SK-N-MC (cell line): ENCODE measurements around the gene CPA5.

Experiments used
- DNase-seq: peaks from one replicate; pipeline ENCODE4 v3.0.0-alpha.2; 2011; ENCODE audit warnings: low read depth, low spot score
- H3K27ac ChIP-seq: fragments of 200-600 bp; sonication (generic); 2 replicates; pipeline ENCODE4 v1.5.1; 2016; ENCODE audit warnings: mixed run types
- H3K36me3 ChIP-seq: fragments of 200-600 bp; sonication (generic); 2 replicates; pipeline ENCODE4 v1.6.1; 2017; ENCODE audit warnings: antibody characterized with exemption, low read length, mixed read lengths; ENCODE audit not compliant: insufficient read depth
- H3K4me3 ChIP-seq: fragments of 200-600 bp; sonication (generic); 2 replicates; pipeline ENCODE4 v1.5.1; 2016
- H3K9ac ChIP-seq: fragments of 200-600 bp; sonication (generic); 2 replicates; pipeline ENCODE4 v1.8.0; 2017; ENCODE audit warnings: mixed run types, mixed read lengths; ENCODE audit not compliant: insufficient read length
- H3K9me3 ChIP-seq: fragments of 200-600 bp; sonication (generic); 2 replicates; pipeline ENCODE4 v1.6.1; 2017; ENCODE audit warnings: low read depth, mild to moderate bottlenecking, antibody characterized with exemption, low read length, moderate library complexity, mixed read lengths
- EZH2 ChIP-seq: fragments of 200-600 bp; sonication (generic); IDR thresholded peaks from one replicate; pipeline ENCODE4 v1.6.1; 2017; ENCODE audit warnings: antibody characterized with exemption
- FOXP2 ChIP-seq: optimal IDR thresholded peaks from 2 replicates; pipeline ENCODE3; 2011; ENCODE audit warnings: mild to moderate bottlenecking, moderate library complexity; ENCODE audit not compliant: insufficient read depth; ENCODE audit errors: extremely low read length, control extremely low read depth
- POLR2AphosphoS5 ChIP-seq: IDR thresholded peaks from 2 replicates; pipeline ENCODE4 v1.6.1; 2012; ENCODE audit warnings: mild to moderate bottlenecking, low read depth, low read length, borderline replicate concordance

Gene CPA5

DNA sequence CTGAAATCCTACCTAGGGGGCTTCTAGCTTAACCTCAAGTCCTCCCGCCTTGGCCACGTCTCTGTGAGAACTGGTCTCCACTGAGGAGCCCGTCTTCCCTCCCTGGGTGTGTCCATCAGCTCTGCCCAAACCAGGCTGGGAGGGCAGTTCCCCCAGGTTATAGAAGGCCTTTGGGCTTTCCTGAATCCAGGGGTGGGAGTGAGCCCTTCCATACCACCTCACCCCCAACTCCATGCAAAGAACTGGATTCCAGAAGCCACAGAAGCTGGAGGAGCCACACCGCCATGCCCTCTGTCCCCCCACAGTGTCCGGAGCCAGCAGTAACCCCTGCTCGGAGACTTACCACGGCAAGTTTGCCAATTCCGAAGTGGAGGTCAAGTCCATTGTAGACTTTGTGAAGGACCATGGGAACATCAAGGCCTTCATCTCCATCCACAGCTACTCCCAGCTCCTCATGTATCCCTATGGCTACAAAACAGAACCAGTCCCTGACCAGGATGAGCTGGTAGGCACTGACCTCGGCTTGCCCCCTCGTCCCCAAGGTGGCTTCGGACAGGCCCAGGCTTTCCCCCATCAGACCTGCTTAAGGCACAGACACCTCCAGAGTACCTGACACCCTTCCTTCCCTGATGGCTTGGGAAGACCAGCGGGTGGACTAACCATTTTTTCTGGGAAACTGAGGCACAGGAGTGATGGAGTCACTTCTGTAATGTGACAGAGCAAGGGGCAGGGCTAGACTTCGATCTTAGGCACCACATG is 40.4 kb downstream of the CPA5 start:
- H3K9me3 ChIP-seq: no peaks in the 10 kb centered on the region
- no peak for DNase-seq
- TF ChIP-seq POLR2AphosphoS5: no peak
- no peak for TF ChIP-seq FOXP2
- TF ChIP-seq EZH2: no peak
- H3K4me3 ChIP-seq: no peak overlapping the region
- H3K27ac ChIP-seq: no peak overlapping the region
- no peak overlapping the region for H3K9ac ChIP-seq
- no peaks in the 10 kb centered on the region for H3K36me3 ChIP-seq

DNA sequence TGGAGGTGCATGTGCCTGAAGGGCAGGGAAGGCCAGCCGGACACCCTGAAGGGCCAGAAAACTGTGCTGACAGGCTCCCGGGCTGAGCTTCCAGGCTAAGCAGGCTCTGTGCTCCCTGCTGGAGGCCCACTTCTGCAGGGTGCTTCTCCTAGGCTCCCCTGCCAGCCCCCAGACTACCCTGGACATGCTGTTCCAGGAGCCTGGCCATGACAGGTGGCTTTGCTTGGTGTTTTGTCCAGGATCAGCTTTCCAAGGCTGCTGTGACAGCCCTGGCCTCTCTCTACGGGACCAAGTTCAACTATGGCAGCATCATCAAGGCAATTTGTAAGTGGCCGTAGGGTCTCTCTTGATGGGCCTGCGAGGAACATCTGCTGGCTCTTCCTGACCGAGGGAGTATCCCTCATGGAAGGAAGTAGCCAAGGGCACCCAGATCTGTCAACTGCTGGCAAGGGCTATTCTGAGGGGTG is 41.0 kb downstream of the CPA5 start:
- no peak for TF ChIP-seq FOXP2
- TF ChIP-seq EZH2: no peak
- TF ChIP-seq POLR2AphosphoS5: no peak
- no peak overlapping the region for H3K27ac ChIP-seq
- DNase-seq: no peak
- H3K9me3 ChIP-seq: no peaks in the 10 kb centered on the region
- H3K36me3 ChIP-seq: no peaks in the 10 kb centered on the region
- H3K9ac ChIP-seq: no peak overlapping the region
- no peak overlapping the region for H3K4me3 ChIP-seq

DNA sequence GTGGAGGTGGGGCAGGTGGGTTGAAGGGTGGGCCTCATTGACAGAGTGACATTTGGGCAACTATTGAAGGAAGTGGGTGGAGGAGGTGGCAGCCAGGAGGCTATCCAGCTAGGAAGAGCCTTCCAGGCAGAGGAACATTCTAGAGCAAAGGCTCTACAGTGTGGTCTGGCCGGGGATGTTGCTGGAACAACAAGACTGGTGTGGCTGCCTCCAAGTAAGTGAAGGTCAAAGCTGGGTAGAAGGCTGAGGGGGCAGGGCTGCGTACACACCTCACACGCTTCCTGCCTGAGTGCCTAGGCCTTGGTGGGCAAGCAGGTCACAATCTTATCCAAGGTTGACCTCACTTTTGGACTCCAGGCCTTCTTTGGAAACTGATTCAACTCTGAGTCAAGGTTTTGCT is 42.3 kb downstream of the CPA5 start:
- H3K27ac ChIP-seq: no peak overlapping the region
- TF ChIP-seq FOXP2 (no peak), EZH2 (no peak), POLR2AphosphoS5 (no peak)
- H3K4me3 ChIP-seq: no peak overlapping the region
- H3K9ac ChIP-seq: no peak overlapping the region
- no peaks in the 10 kb centered on the region for H3K9me3 ChIP-seq
- no peak for DNase-seq
- H3K36me3 ChIP-seq: no peaks in the 10 kb centered on the region

DNA sequence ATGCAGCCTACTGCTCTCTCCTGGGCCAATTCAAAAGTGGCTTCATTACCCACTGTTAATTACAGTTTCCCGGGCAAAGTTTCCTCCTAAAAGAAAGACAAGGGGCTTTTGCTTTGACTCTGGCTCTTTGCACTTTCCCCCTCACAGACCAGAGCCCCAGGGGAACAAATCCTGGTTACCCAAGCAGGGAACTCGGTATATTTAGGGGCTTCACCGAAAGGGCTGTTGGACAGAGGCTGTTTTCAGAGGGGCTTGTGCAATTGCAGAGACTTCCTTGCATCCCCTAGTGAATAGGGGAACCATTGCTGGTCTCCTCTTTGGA is 42.7 kb downstream of the CPA5 start:
- H3K9ac ChIP-seq: no peak overlapping the region
- no peaks in the 10 kb centered on the region for H3K9me3 ChIP-seq
- H3K36me3 ChIP-seq: no peaks in the 10 kb centered on the region
- DNase-seq: no peak
- no peak overlapping the region for H3K27ac ChIP-seq
- TF ChIP-seq EZH2: no peak
- no peak for TF ChIP-seq POLR2AphosphoS5
- TF ChIP-seq FOXP2: no peak
- H3K4me3 ChIP-seq: no peak overlapping the region

DNA sequence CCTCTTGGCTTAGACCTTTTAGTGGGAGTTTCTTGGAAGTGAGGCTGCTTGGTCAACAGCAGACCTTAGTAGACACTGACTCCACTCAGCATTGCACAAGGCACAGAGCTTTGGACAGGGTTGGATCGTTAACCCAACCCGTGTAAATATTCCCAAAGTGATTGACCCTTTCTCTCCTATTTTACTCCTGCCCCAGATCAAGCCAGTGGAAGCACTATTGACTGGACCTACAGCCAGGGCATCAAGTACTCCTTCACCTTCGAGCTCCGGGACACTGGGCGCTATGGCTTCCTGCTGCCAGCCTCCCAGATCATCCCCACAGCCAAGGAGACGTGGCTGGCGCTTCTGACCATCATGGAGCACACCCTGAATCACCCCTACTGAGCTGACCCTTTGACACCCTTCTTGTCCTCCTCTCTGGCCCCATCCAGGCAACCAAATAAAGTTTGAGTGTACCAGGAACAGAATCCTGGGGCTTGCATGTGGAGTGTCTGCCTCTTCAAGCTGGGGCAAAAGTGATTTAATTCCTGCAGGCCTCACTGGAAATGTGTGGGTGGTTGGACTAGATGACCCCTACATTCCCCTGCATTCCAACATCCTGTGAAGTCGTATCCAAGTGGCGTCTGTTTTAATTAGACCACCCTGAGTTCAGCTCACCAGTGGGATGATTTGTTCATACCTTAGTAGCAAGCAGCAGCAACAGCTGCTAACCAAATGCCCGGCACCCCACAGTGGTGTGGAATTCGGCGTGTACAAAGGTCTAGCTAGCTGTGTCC is 43.2 kb downstream of the CPA5 start:
- Histone ChIP-seq H3K9me3 (no peaks in the 10 kb centered on the region), H3K4me3 (no peak overlapping the region), H3K27ac (no peak overlapping the region), H3K36me3 (no peaks in the 10 kb centered on the region), H3K9ac (no peak overlapping the region)
- DNase-seq: no peak
- TF ChIP-seq FOXP2: no peak
- TF ChIP-seq POLR2AphosphoS5: no peak
- TF ChIP-seq EZH2: no peak

DNA sequence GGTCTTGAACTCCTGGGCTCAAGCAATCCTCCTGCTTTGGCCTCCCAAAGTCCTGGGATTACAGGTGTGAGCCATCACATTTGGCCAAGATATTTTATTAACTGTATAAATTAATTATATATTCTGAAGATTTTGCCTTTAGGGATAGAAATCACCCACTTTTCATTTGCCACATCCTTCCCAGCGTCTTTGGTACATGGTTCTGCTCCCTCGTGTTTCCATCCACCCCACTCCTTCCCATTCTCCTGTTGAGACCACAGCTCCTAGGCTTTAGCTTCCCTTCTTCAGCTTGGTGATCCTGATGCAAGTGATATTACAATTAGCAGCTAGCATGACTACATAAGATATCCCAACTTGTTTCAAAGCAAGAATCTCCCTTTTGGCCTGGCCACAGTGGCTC is 44.1 kb downstream of the CPA5 start:
- Histone ChIP-seq H3K9ac (no peak overlapping the region), H3K27ac (no peak overlapping the region), H3K9me3 (no peaks in the 10 kb centered on the region), H3K36me3 (no peaks in the 10 kb centered on the region), H3K4me3 (no peak overlapping the region)
- no peak for DNase-seq
- TF ChIP-seq POLR2AphosphoS5: no peak
- TF ChIP-seq EZH2: no peak
- no peak for TF ChIP-seq FOXP2

DNA sequence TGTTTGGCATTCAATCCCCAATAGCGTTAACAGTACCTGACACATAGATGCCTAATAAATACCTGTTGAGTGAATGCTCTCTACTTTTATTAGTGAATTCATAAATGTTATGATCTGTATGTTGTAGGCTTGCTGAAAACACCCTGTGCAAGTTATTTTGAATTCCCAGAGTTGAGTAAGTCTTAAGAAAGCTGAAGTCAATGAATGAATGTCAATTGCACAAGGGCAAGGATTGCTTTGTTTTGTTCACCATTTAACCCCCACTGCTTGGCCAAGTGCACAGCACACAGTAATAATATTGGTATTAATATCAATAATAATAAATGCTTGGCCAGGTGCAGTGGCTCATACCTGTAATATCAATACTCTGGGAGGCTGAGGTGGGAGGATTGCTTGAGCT is 45.9 kb downstream of the CPA5 start:
- no peak for TF ChIP-seq POLR2AphosphoS5
- no peak for TF ChIP-seq FOXP2
- TF ChIP-seq EZH2: no peak
- Histone ChIP-seq H3K9me3 (no peaks in the 10 kb centered on the region), H3K36me3 (no peaks in the 10 kb centered on the region), H3K9ac (no peak overlapping the region), H3K4me3 (no peak overlapping the region), H3K27ac (no peak overlapping the region)
- no peak for DNase-seq

DNA sequence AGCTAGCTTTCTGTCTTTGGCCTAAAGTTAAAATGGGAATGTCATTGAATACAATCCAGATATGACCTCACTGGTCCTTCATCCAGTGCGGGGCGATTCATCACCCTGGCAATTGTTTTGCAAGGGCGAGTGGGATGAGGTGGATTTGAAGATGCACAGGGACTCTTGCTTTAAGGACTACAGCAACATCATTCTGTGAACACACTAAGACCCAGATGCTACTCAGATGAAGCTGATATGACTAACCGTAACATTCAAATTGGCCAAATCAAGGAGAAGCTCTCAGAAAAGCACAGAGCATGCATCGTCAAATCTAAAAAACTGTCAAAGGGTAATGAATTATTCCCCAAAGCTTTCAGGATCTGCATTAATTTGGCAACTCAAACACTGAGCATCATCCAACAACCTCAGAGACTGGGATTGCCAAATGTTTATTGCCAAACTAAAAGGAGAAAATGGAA is 48.5 kb downstream of the CPA5 start:
- H3K36me3 ChIP-seq: no peaks in the 10 kb centered on the region
- no peak for TF ChIP-seq POLR2AphosphoS5
- TF ChIP-seq FOXP2: no peak
- no peak for TF ChIP-seq EZH2
- H3K4me3 ChIP-seq: no peak overlapping the region
- no peak overlapping the region for H3K9ac ChIP-seq
- DNase-seq: no peak
- H3K27ac ChIP-seq: peak overlapping the region; percentile 86
- no peaks in the 10 kb centered on the region for H3K9me3 ChIP-seq
